Measurements from ENCODE around the gene CCR1.
A peak's percentile ranks its signal among the peaks of the same experiment; 100 is the strongest.

The CCR1 gene

GRCh38 chr3:46208167-46208704 lies at the start of gene CCR1:
Gene CCR1, minus strand, starts transcription at chr3:46208313. Its CDS starts 4,000 bp downstream, at chr3:46204313.
- H3K9me3 Mint-ChIP-seq: no peaks in the 10 kb centered on the region
- peaks cover 52% of the 10 kb centered on the region for H3K36me3 Mint-ChIP-seq (ENCODE audit: low read depth)
- no peaks in the 10 kb centered on the region for H3K27me3 Mint-ChIP-seq
- peak within 1 kb of the TSS; percentile 97 for H3K27ac Mint-ChIP-seq
- peaks cover 54% of the 10 kb centered on the region for H3K4me1 Mint-ChIP-seq (ENCODE audit: low read depth)
- intact Hi-C loops (cut with micrococcal nuclease): loop anchor here (2.0 to 5.0 kb wide), 4 partner anchors 76 to 161 kb away; no protein-coding TSS in a partner anchor
- peak within 1 kb of the TSS; percentile 79 for H3K4me3 Mint-ChIP-seq

- no peak overlapping the region for H3K4me3 Mint-ChIP-seq
- peaks cover 9% of the 10 kb centered on the region for H3K27me3 Mint-ChIP-seq
- peaks cover 10% of the 10 kb centered on the region for H3K4me1 Mint-ChIP-seq (ENCODE audit: low read depth)
- no peaks in the 10 kb centered on the region for H3K36me3 Mint-ChIP-seq (ENCODE audit: low read depth)
- intact Hi-C loops (cut with micrococcal nuclease): no loop called here
- no peaks in the 10 kb centered on the region for H3K9me3 Mint-ChIP-seq
- H3K27ac Mint-ChIP-seq: no peak overlapping the region
Observed at GRCh38 chr3:46252980-46253379, 44.9 kb upstream of the CCR1 start.

GRCh38 chr3:46245146-46245545 lies 37.0 kb upstream of the CCR1 start:
- intact Hi-C loops (cut with micrococcal nuclease): no loop called here
- H3K36me3 Mint-ChIP-seq (ENCODE audit: low read depth): no peaks in the 10 kb centered on the region
- H3K27ac Mint-ChIP-seq: no peak overlapping the region
- no peaks in the 10 kb centered on the region for H3K9me3 Mint-ChIP-seq
- peaks cover 34% of the 10 kb centered on the region for H3K4me1 Mint-ChIP-seq (ENCODE audit: low read depth)
- no peak overlapping the region for H3K4me3 Mint-ChIP-seq
- no peaks in the 10 kb centered on the region for H3K27me3 Mint-ChIP-seq

GRCh38 chr3:46243560-46243959 lies 35.4 kb upstream of the CCR1 start:
- no peaks in the 10 kb centered on the region for H3K27me3 Mint-ChIP-seq
- H3K4me3 Mint-ChIP-seq: no peak overlapping the region
- no peaks in the 10 kb centered on the region for H3K9me3 Mint-ChIP-seq
- no peak overlapping the region for H3K27ac Mint-ChIP-seq
- no peaks in the 10 kb centered on the region for H3K36me3 Mint-ChIP-seq (ENCODE audit: low read depth)
- intact Hi-C loops (cut with micrococcal nuclease): no loop called here
- H3K4me1 Mint-ChIP-seq (ENCODE audit: low read depth): peaks cover 40% of the 10 kb centered on the region

- intact Hi-C loops (cut with micrococcal nuclease): no loop called here
- H3K4me1 Mint-ChIP-seq (ENCODE audit: low read depth): peaks cover 40% of the 10 kb centered on the region
- no peaks in the 10 kb centered on the region for H3K27me3 Mint-ChIP-seq
- peak within 1 kb of the TSS; percentile 79 for H3K27ac Mint-ChIP-seq
- no peaks in the 10 kb centered on the region for H3K36me3 Mint-ChIP-seq (ENCODE audit: low read depth)
- no peak within 1 kb of the TSS for H3K4me3 Mint-ChIP-seq
- no peaks in the 10 kb centered on the region for H3K9me3 Mint-ChIP-seq
Observed at GRCh38 chr3:46242120-46242519, 34.0 kb upstream of the CCR1 start, which contains the start of gene CCR3. Gene CCR3, plus strand, starts transcription at chr3:46242460. Its CDS starts 22,699 bp downstream, at chr3:46265159.

- Mint-ChIP-seq H3K27me3 (no peaks in the 10 kb centered on the region), H3K4me1 (ENCODE audit: low read depth) (peaks cover 56% of the 10 kb centered on the region), H3K27ac (no peak overlapping the region), H3K9me3 (no peaks in the 10 kb centered on the region), H3K4me3 (no peak overlapping the region), H3K36me3 (ENCODE audit: low read depth) (no peaks in the 10 kb centered on the region)
- intact Hi-C loops (cut with micrococcal nuclease): no loop called here
Observed at GRCh38 chr3:46239952-46240351, 31.8 kb upstream of the CCR1 start.

GRCh38 chr3:46239301-46239938 lies 31.3 kb upstream of the CCR1 start:
- intact Hi-C loops (cut with micrococcal nuclease): no loop called here
- no peaks in the 10 kb centered on the region for H3K36me3 Mint-ChIP-seq (ENCODE audit: low read depth)
- no peak overlapping the region for H3K4me3 Mint-ChIP-seq
- H3K9me3 Mint-ChIP-seq: no peaks in the 10 kb centered on the region
- no peak overlapping the region for H3K27ac Mint-ChIP-seq
- H3K4me1 Mint-ChIP-seq (ENCODE audit: low read depth): peaks cover 51% of the 10 kb centered on the region
- peaks cover 3% of the 10 kb centered on the region for H3K27me3 Mint-ChIP-seq

- peaks cover 3% of the 10 kb centered on the region for H3K27me3 Mint-ChIP-seq
Observed at GRCh38 chr3:46238386-46238785, 30.3 kb upstream of the CCR1 start.

GRCh38 chr3:46236294-46237054 lies 28.4 kb upstream of the CCR1 start:
- no peak overlapping the region for H3K27ac Mint-ChIP-seq
- H3K9me3 Mint-ChIP-seq: no peaks in the 10 kb centered on the region

More at GRCh38 chr3:46238386-46238785, 30.3 kb upstream of the CCR1 start:
- intact Hi-C loops (cut with micrococcal nuclease): no loop called here
- Mint-ChIP-seq H3K9me3 (no peaks in the 10 kb centered on the region), H3K27ac (no peak overlapping the region), H3K4me3 (no peak overlapping the region), H3K36me3 (ENCODE audit: low read depth) (no peaks in the 10 kb centered on the region), H3K4me1 (ENCODE audit: low read depth) (peaks cover 46% of the 10 kb centered on the region)

GRCh38 chr3:46235425-46235824 lies 27.3 kb upstream of the CCR1 start:
- intact Hi-C loops (cut with micrococcal nuclease): no loop called here
- Mint-ChIP-seq H3K27me3 (peaks cover 3% of the 10 kb centered on the region), H3K36me3 (ENCODE audit: low read depth) (no peaks in the 10 kb centered on the region), H3K4me3 (no peak overlapping the region), H3K4me1 (ENCODE audit: low read depth) (peaks cover 36% of the 10 kb centered on the region), H3K9me3 (no peaks in the 10 kb centered on the region), H3K27ac (no peak overlapping the region)

More at GRCh38 chr3:46236294-46237054, 28.4 kb upstream of the CCR1 start:
- Mint-ChIP-seq H3K36me3 (ENCODE audit: low read depth) (no peaks in the 10 kb centered on the region), H3K4me1 (ENCODE audit: low read depth) (peaks cover 44% of the 10 kb centered on the region), H3K27me3 (peaks cover 3% of the 10 kb centered on the region), H3K4me3 (no peak overlapping the region)
- intact Hi-C loops (cut with micrococcal nuclease): no loop called here

GRCh38 chr3:46233194-46233593 lies 25.1 kb upstream of the CCR1 start:
- Mint-ChIP-seq H3K27ac (no peak overlapping the region), H3K36me3 (ENCODE audit: low read depth) (no peaks in the 10 kb centered on the region), H3K27me3 (peaks cover 3% of the 10 kb centered on the region), H3K4me3 (no peak overlapping the region), H3K4me1 (ENCODE audit: low read depth) (peaks cover 43% of the 10 kb centered on the region), H3K9me3 (no peaks in the 10 kb centered on the region)
- intact Hi-C loops (cut with micrococcal nuclease): no loop called here

- intact Hi-C loops (cut with micrococcal nuclease): no loop called here
- no peak overlapping the region for H3K4me3 Mint-ChIP-seq
- no peak overlapping the region for H3K27ac Mint-ChIP-seq
- H3K27me3 Mint-ChIP-seq: peaks cover 3% of the 10 kb centered on the region
- H3K4me1 Mint-ChIP-seq (ENCODE audit: low read depth): peaks cover 41% of the 10 kb centered on the region
- H3K9me3 Mint-ChIP-seq: peaks cover 5% of the 10 kb centered on the region
- no peaks in the 10 kb centered on the region for H3K36me3 Mint-ChIP-seq (ENCODE audit: low read depth)
Observed at GRCh38 chr3:46231323-46231722, 23.2 kb upstream of the CCR1 start.

GRCh38 chr3:46228260-46229242 lies 20.4 kb upstream of the CCR1 start:
- no peak overlapping the region for H3K4me3 Mint-ChIP-seq
- peaks cover 36% of the 10 kb centered on the region for H3K4me1 Mint-ChIP-seq (ENCODE audit: low read depth)
- H3K27me3 Mint-ChIP-seq: no peaks in the 10 kb centered on the region
- no peaks in the 10 kb centered on the region for H3K36me3 Mint-ChIP-seq (ENCODE audit: low read depth)
- H3K9me3 Mint-ChIP-seq: peaks cover 8% of the 10 kb centered on the region
- intact Hi-C loops (cut with micrococcal nuclease): no loop called here
- no peak overlapping the region for H3K27ac Mint-ChIP-seq
